GM18519 (cell line): Measurements from ENCODE around the gene FAM24B.

Experiments used
- ATAC-seq: cut with Tn5 transposase; IDR thresholded peaks from one replicate; pipeline ENCODE4 v1.9.1; 2021; ENCODE audit warnings: mild to moderate bottlenecking, moderate library complexity; ENCODE audit not compliant: unreplicated experiment, low FRiP score

Gene FAM24B

GRCh38 chr10:122830273-122830964, 49.0 kb downstream of the FAM24B start:
- ATAC-seq: no peak

- no peak for ATAC-seq
Observed at GRCh38 chr10:122829454-122829853, 49.9 kb downstream of the FAM24B start.

- no peak for ATAC-seq
Observed at GRCh38 chr10:122828716-122829255, 50.6 kb downstream of the FAM24B start.

- no peak for ATAC-seq
Observed at GRCh38 chr10:122827302-122827701, 52.1 kb downstream of the FAM24B start.

GRCh38 chr10:122822973-122823690, 56.2 kb downstream of the FAM24B start:
- ATAC-seq: no peak

GRCh38 chr10:122821808-122822207, 57.6 kb downstream of the FAM24B start:
- no peak for ATAC-seq

- no peak for ATAC-seq
Observed at GRCh38 chr10:122815458-122815857, 63.9 kb downstream of the FAM24B start.

GRCh38 chr10:122814493-122814892, 64.9 kb downstream of the FAM24B start:
- ATAC-seq: no peak

GRCh38 chr10:122812751-122813150, 66.6 kb downstream of the FAM24B start:
- no peak for ATAC-seq

GRCh38 chr10:122802282-122802681, 77.1 kb downstream of the FAM24B start:
- no peak for ATAC-seq
